ENCODE measurements around the gene CFAP70. TPM values are rescaled to one million over a fixed set of nuclear protein-coding genes. Genes with fewer than 3 reads are reported as not detected.

The CFAP70 gene
- total RNA-seq, 1 donor from 2014 or later = 1.2 TPM

DNA sequence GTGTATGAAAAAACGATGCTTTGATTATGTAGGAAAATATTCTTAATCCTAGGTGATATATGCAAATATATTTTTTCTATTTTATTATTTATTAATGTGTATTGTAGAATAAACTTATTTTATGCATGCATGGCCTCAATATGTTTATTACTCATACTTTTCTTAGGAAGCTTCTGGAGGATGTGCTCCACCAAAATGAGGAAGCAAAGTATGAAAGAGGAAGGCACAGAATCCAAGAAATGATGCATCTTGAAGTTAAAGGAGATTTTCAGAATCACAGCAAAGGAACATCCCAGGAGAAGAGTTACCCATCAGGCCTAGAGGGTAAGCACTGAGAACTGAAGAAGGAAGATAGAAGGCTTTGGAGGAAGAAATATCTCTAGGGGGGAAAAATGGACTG, 71.2 kb downstream of the CFAP70 start:
- H3K27me3 ChIP-seq (ENCODE audit: control insufficient read depth, insufficient read depth, low read length) = no peaks in the 10 kb centered on the region
- no peak overlapping the region for H3K4me3 ChIP-seq (ENCODE audit: low read depth, low read length)
- no peak for DNase-seq (ENCODE audit: low read depth)
- TF ChIP-seq, protein P1, sequence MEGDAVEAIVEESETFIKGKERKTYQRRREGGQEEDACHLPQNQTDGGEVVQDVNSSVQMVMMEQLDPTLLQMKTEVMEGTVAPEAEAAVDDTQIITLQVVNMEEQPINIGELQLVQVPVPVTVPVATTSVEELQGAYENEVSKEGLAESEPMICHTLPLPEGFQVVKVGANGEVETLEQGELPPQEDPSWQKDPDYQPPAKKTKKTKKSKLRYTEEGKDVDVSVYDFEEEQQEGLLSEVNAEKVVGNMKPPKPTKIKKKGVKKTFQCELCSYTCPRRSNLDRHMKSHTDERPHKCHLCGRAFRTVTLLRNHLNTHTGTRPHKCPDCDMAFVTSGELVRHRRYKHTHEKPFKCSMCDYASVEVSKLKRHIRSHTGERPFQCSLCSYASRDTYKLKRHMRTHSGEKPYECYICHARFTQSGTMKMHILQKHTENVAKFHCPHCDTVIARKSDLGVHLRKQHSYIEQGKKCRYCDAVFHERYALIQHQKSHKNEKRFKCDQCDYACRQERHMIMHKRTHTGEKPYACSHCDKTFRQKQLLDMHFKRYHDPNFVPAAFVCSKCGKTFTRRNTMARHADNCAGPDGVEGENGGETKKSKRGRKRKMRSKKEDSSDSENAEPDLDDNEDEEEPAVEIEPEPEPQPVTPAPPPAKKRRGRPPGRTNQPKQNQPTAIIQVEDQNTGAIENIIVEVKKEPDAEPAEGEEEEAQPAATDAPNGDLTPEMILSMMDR (IDR thresholded peaks at IDR 0.05; ENCODE audit: insufficient read depth, low read length, poor library complexity, severe bottlenecking) = no peak
- no peaks in the 10 kb centered on the region for H3K36me3 ChIP-seq (ENCODE audit: control insufficient read depth, insufficient read depth, low read length)

DNA sequence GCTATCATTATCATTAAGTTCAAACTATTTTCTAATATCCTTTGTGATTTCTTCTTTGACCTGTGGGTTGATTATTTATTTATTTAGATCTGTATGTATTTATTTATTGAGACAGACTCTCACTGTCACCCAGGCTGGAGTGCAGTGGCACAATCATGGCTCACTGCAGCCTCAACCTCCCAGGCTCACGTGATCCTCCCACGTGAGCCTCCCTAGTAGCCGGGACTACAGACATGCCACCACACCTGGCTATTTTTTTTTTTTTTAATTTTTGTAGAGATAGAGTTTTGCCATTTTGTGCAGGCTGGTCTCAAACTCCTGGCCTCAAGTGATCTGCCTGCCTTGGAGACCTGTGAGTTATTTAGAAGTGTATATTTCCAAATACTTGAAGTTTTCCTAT, 77.6 kb downstream of the CFAP70 start:
- TF ChIP-seq, protein P1 (IDR thresholded peaks at IDR 0.05; ENCODE audit: insufficient read depth, low read length, poor library complexity, severe bottlenecking) = no peak
- H3K27me3 ChIP-seq (ENCODE audit: control insufficient read depth, insufficient read depth, low read length) = no peaks in the 10 kb centered on the region
- DNase-seq (ENCODE audit: low read depth) = no peak
- no peaks in the 10 kb centered on the region for H3K36me3 ChIP-seq (ENCODE audit: control insufficient read depth, insufficient read depth, low read length)
- H3K4me3 ChIP-seq (ENCODE audit: low read depth, low read length) = no peak overlapping the region

DNA sequence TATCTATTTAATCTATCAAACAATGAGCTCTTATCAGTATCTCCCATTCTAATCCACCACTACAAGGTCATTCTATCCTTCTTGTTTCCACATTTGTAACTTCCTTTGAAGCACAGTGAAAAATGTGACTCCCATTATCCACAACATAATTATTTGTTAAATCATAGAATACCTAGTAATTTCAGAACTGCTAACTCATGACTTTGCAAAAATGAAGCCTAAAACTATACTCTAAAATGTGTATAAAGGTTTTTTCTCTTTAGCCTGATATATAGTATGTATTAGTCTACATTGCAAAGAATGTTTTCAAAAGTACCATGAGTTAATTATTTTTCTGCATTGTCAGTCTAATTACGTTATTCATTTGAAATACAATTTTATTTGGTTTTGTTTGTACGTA, 94.2 kb downstream of the CFAP70 start:
- TF ChIP-seq, protein P1 (IDR thresholded peaks at IDR 0.05; ENCODE audit: insufficient read depth, low read length, poor library complexity, severe bottlenecking) = no peak
- no peaks in the 10 kb centered on the region for H3K27me3 ChIP-seq (ENCODE audit: control insufficient read depth, insufficient read depth, low read length)
- no peak overlapping the region for H3K4me3 ChIP-seq (ENCODE audit: low read depth, low read length)
- DNase-seq (ENCODE audit: low read depth) = no peak
- H3K36me3 ChIP-seq (ENCODE audit: control insufficient read depth, insufficient read depth, low read length) = no peaks in the 10 kb centered on the region

DNA sequence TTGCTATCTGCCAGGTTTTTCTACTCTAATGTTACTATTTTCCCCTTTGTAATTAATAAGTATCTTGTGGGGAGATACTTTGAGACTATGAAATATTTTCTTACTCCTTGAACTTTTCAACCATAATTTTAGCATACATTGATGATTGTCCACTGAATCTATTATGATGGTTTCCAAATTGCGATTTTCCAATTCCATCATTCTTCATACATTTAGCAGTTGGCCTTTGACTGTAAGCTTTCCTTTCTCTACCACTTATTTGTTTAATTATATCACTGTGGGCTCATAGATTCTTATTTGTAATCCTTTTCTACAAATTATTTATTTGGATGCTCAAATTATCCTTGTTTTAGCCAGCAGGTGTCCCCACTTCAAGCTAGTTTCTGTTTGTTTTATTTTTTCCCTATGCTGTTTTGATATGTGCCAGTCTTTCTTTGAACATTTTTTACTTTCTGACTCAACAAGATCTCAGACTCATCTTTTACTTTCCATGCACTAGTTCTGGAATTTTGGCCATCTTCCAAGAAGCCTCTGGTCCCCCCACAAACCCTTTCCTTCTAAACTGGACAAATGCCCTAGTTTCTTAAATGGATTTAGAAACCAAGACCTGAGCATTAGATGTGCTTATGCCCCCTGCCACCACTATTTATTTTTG, 94.8 kb downstream of the CFAP70 start:
- Histone ChIP-seq H3K4me3 (ENCODE audit: low read depth, low read length) (no peak overlapping the region), H3K36me3 (ENCODE audit: control insufficient read depth, insufficient read depth, low read length) (no peaks in the 10 kb centered on the region), H3K27me3 (ENCODE audit: control insufficient read depth, insufficient read depth, low read length) (no peaks in the 10 kb centered on the region)
- TF ChIP-seq, protein P1 (IDR thresholded peaks at IDR 0.05; ENCODE audit: insufficient read depth, low read length, poor library complexity, severe bottlenecking) = peak; percentile 38
- DNase-seq (ENCODE audit: low read depth) = no peak

DNA sequence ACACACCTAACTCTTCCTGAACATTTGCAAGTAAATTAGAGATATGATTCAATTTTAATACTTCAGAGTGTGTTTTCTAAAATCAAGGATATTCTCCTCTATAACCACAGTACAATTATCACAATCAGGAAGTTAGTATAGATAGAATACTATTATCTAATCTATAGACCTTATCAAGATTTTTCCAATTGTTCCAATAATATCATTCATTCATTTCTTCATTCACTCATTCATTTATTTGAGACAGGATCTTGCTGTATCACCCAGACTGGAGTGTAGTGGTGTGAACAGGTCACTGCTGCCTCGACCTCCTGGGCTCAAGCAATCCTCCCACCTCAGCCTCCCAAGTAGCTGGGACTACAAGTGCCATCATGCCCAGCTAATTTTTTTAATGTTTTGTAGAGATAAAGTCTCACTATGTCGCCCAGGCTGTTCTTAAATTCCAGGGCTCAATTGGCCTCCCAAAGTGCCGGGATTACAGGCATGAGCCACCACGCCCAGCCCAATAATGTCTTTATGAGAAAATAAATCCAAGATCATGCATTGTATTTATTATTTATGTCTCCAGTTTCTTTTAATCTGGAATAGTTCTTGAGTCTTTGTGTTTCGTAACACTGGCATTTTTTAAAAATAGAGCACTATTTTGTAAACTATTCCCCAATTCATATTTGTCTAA, 95.6 kb downstream of the CFAP70 start:
- no peak for DNase-seq (ENCODE audit: low read depth)
- H3K27me3 ChIP-seq (ENCODE audit: control insufficient read depth, insufficient read depth, low read length) = no peaks in the 10 kb centered on the region
- TF ChIP-seq, protein P1 (IDR thresholded peaks at IDR 0.05; ENCODE audit: insufficient read depth, low read length, poor library complexity, severe bottlenecking) = no peak
- no peak overlapping the region for H3K4me3 ChIP-seq (ENCODE audit: low read depth, low read length)
- no peaks in the 10 kb centered on the region for H3K36me3 ChIP-seq (ENCODE audit: control insufficient read depth, insufficient read depth, low read length)

Data from kidney epithelial cell (primary cell).